Mucosa of gallbladder (tissue), 1 donor: Measurements from ENCODE around the gene PIGV. TPM values are rescaled to one million over a fixed set of nuclear protein-coding genes. Genes with fewer than 3 reads are reported as not detected.

ENCODE experiments used
- DNase-seq: peaks from one replicate; pipeline ENCODE4 v3.0.0-alpha.2; 2020; ENCODE audit warnings: low spot score
- total RNA-seq: library from RNA; stranded (reverse); gene quantifications from one replicate; pipeline ENCODE4 v1.2.1, GENCODE V29; 2021
- donor health status: DM: no; HTN: no; CAD: no.

The PIGV gene
- total RNA-seq: 19.3 TPM

- peak; percentile 85 for DNase-seq
These were observed at the start of gene PIGV for GRCh38 chr1:26787706-26788514. TSS of gene PIGV (plus strand) at chr1:26787950. CDS start at chr1:26790816, 2,866 bp downstream.

- no peak for DNase-seq
These were observed 48.3 kb upstream of the PIGV start for GRCh38 chr1:26739329-26739914.

GRCh38 chr1:26740023-26740634, 47.6 kb upstream of the PIGV start:
- no peak for DNase-seq

GRCh38 chr1:26740952-26741351, 46.8 kb upstream of the PIGV start:
- DNase-seq: no peak

GRCh38 chr1:26743426-26744059, 44.2 kb upstream of the PIGV start:
- no peak for DNase-seq

- DNase-seq: peak; percentile 82
These were observed 43.4 kb upstream of the PIGV start for GRCh38 chr1:26744075-26744959.

GRCh38 chr1:26745191-26745590, 42.6 kb upstream of the PIGV start:
- no peak for DNase-seq

GRCh38 chr1:26747048-26747447, 40.7 kb upstream of the PIGV start:
- no peak for DNase-seq

GRCh38 chr1:26748351-26748750, 39.4 kb upstream of the PIGV start:
- no peak for DNase-seq

GRCh38 chr1:26749458-26749857, 38.3 kb upstream of the PIGV start:
- no peak for DNase-seq

- DNase-seq: no peak
These were observed 37.3 kb upstream of the PIGV start for GRCh38 chr1:26750428-26750827.

- DNase-seq: no peak
These were observed 35.2 kb upstream of the PIGV start for GRCh38 chr1:26752519-26752918.

- no peak for DNase-seq
These were observed 33.5 kb upstream of the PIGV start for GRCh38 chr1:26754086-26754874.

- no peak for DNase-seq
These were observed 29.4 kb upstream of the PIGV start for GRCh38 chr1:26758358-26758757.

- DNase-seq: no peak
These were observed 28.2 kb upstream of the PIGV start for GRCh38 chr1:26759531-26759930.

- no peak for DNase-seq
These were observed 26.5 kb upstream of the PIGV start for GRCh38 chr1:26761217-26761616.

GRCh38 chr1:26767714-26768113, 20.0 kb upstream of the PIGV start:
- DNase-seq: no peak

- DNase-seq: no peak
These were observed 19.0 kb upstream of the PIGV start for GRCh38 chr1:26768755-26769154.

- DNase-seq: no peak
These were observed 16.5 kb upstream of the PIGV start for GRCh38 chr1:26771285-26771642.

- peak; percentile 44 for DNase-seq
These were observed 16.0 kb upstream of the PIGV start for GRCh38 chr1:26771643-26772321.
